Activated CD8-positive, alpha-beta memory T cell treated with anti-CD3 and anti-CD28 coated beads, Interleukin-2, amount 50 U/mL, for 1 hour (primary cell): ENCODE results near the gene OR6C68.
"Not testable (repeated sequence)": the region's sequence is repeated elsewhere in the genome, so short reads cannot be mapped to it uniquely, and the experiment has no call there.

ENCODE experiments used
- DNase-seq: peaks from one replicate; pipeline ENCODE4 v3.0.0-alpha.2; 2020; ENCODE audit errors: extremely low read depth

OR6C68 gene

DNA sequence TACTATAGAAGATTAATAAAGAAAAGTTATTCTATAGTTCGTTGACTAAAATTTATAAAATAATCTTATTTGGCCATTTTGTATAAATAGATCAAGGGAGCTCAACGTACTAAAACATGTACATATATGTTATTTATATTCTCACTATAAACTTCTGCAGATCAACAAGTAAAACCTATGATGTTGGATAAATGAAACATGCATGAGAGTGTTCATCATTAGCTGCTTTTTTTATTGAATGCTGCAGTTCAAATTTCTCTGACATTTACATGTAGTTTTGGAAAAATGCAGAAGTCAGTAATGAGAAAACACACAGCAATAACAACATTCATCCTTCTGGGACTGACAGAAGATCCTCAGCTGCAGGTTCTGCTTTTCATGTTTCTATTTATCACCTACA, at the start of gene OR6C68:
OR6C68 (plus strand) TSS at position 301 of the 400 bp plus-strand sequence; CDS start at position 301, 0 bp downstream.
- no peak for DNase-seq

GRCh38 chr12:55443776-55444175, 48.4 kb upstream of the OR6C68 start, which contains the start of gene OR6C2:
Gene OR6C2, plus strand, starts transcription at chr12:55444076. Its CDS starts 8,138 bp downstream, at chr12:55452214.
- no peak for DNase-seq

- DNase-seq = no peak
These were observed 46.8 kb upstream of the OR6C68 start for GRCh38 chr12:55445357-55445756.

GRCh38 chr12:55446326-55446725, 45.9 kb upstream of the OR6C68 start:
- no peak for DNase-seq

DNA sequence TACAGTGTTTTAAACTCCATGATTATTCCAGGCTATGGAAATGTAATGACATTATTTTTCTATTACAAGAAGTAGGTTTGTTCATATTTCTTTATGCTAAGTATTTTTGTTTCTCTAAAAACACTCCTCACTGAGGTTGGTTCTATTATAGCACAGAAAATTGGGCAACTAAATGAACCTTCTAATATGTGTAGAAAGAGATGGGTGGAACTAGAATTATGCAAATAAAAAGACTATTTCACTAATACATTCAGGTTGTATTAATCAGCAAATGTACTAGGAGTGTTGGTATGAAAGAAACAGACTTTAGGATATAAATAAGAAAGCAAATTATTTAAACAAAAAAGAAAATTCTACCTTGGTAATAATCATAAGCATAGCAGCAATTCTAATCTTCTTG, 43.4 kb upstream of the OR6C68 start:
- DNase-seq = no peak

GRCh38 chr12:55464926-55465325, 27.3 kb upstream of the OR6C68 start:
- not testable (repeated sequence) for DNase-seq

DNA sequence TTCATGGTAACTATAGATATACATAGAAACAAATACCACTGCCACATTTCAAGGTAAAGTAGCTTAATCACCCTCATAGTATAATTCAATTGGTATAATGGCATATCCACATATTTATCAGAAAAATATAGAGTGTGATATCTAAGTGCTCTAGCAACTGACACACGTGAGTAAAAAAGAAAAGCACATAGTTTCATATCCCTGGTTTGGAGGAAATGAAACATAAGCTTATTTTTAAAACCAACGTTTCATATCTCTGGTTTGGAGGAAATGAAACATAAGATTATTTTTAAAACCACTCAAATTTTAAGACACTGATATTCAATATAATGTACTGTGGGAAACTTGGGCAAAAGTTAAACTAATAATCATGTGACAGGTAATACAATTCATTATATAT, 24.3 kb upstream of the OR6C68 start:
- DNase-seq = no peak

GRCh38 chr12:55469291-55469690, 22.9 kb upstream of the OR6C68 start:
- DNase-seq = no peak

- no peak for DNase-seq
These were observed 21.9 kb upstream of the OR6C68 start, which contains the start of gene OR6C70 for GRCh38 chr12:55470088-55470829. Gene OR6C70, minus strand, starts transcription at chr12:55470138. Its CDS starts 0 bp downstream, at chr12:55470138.

DNA sequence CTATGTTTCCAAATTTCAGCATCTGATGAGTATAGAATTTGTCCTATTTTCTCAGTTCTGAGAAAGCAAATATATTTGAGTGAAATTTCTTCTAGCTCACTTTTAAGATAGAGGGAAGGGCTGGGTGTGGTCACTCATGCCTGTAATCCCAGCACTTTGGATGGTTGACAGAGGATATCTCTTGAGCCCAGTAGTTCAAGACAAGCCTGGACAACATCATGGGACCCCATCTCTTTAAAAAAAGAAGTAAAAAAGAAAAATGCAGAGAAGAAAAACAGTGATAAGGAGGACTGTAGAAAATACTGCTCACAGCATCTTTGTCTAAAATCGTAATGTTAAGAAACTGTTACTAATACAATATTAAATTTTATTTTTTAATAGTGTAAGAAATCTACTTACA, 19.9 kb upstream of the OR6C68 start:
- DNase-seq = no peak

- DNase-seq = not testable (repeated sequence)
These were observed 13.0 kb upstream of the OR6C68 start for GRCh38 chr12:55479136-55479535.

DNA sequence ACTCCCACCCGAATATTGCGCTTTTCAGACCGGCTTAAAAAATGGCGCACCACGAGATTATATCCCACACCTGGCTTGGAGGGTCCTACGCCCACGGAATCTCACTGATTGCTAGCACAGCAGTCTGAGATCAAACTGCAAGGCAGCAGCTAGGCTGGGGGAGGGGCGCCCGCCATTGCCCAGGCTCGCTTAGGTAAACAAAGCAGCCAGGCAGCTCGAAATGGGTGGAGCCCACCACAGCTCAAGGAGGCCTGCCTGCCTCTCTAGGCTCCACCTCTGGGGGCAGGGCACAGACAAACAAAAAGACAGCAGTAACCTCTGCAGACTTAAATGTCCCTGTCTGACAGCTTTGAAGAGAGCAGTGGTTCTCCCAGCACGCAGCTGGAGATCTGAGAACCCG, 7.9 kb upstream of the OR6C68 start:
- DNase-seq = not testable (repeated sequence)

DNA sequence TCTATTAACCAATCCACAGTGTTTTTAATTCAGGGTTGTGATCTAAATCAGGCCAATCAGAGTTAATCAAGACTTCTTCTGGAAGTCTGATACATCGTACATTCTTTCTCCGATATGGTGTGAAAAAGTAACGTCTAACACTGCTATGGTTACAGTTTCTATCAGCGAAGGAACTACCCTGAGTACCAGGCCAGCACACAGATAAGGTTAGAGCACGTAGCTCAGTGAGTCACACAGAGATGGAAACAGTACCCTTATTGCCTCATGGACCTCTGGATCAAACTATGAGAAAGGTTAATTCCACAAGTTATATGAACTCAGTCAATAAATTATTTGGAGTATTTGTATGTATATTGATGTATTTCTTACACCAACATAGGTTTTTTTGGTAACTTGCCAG, 3.3 kb downstream of the OR6C68 start:
- no peak for DNase-seq

- DNase-seq = no peak
These were observed 7.1 kb downstream of the OR6C68 start for GRCh38 chr12:55499231-55499630.

DNA sequence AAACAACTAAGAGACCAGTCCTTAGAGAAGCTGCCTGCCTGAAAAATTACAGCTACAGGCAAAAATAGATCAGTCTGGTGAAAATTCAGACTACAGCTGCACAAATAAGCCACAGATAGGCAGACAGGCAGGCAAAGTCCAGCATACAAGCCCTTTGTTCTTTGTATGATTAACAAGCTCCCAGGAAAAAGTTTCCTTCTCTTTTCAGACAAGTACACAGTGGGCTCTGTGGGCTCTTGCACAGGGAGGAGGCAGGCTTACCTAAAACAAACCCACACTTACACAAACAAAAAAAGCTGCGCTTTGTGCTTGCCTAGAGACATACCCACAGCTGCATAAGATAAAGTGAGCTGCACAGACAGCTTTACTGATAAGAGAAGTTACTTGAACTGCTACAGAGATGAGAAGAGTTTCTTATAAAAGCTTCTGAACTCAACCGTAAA, 7.7 kb downstream of the OR6C68 start:
- DNase-seq = no peak

DNA sequence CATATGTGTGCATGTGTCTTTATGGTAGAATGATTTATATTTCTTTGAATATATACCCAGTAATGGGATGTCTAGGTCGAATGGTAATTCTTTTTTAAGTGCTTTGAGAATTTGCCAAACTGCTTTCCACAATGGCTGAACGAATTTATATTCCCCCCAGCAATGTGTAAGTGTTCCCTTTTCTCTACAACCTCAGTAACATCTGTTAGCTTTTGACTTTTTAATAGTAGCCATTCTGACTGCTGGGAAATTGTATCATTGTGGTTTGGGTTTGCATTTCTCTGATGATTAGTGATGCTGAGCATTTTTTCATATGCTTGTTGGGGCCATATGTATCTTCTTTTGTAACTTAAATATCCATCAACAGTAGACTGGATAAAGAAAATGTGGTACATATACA, 9.4 kb downstream of the OR6C68 start:
- no peak for DNase-seq

- no peak for DNase-seq
These were observed 23.5 kb downstream of the OR6C68 start for GRCh38 chr12:55515696-55516095.

- no peak for DNase-seq
These were observed 24.2 kb downstream of the OR6C68 start for GRCh38 chr12:55516391-55516790.
